GM23338 (cell line): ENCODE results near the gene TMEM178A.

Experiments used
- CREB1 ChIP-seq: fragments of 250-450 bp; sonication (Bioruptor Pico); IDR thresholded peaks from 2 replicates; pipeline ENCODE4 v1.5.0; 2020; ENCODE audit warnings: low read depth, mild to moderate bottlenecking, moderate library complexity
- CTCF ChIP-seq, 2 experiments: fragments of 200-600 bp in 1 of 2; sonication (generic) in 1 of 2; conservative IDR thresholded peaks; 2 replicates each; pipeline versions ENCODE4 v1.5.1 to v1.6.1; 2016 to 2017; ENCODE audit warnings: antibody characterized with exemption in 2 of 2, low read depth in 2 of 2, mild to moderate bottlenecking in 2 of 2, moderate library complexity in 1 of 2
- EZH2 ChIP-seq: fragments of 200-600 bp; sonication (generic); IDR thresholded peaks from one replicate; pipeline ENCODE4 v1.8.0; 2017; ENCODE audit warnings: antibody characterized with exemption, mild to moderate bottlenecking, low read depth; ENCODE audit not compliant: unreplicated experiment
- EZH2phosphoT487 ChIP-seq: fragments of 200-600 bp; sonication (generic); IDR thresholded peaks from one replicate; pipeline ENCODE4 v1.8.1; 2018; ENCODE audit warnings: antibody characterized with exemption; ENCODE audit not compliant: unreplicated experiment
- JUNB ChIP-seq: IDR thresholded peaks from one replicate; pipeline ENCODE4 v1.6.1; 2016; ENCODE audit warnings: antibody characterized with exemption; ENCODE audit not compliant: unreplicated experiment
- NANOG ChIP-seq: IDR thresholded peaks from 2 replicates; pipeline ENCODE4 v1.6.1; 2016; ENCODE audit warnings: antibody characterized with exemption, borderline replicate concordance
- POLR2AphosphoS5 ChIP-seq: IDR thresholded peaks from 2 replicates; pipeline ENCODE4 v1.6.1; 2016; ENCODE audit warnings: antibody characterized with exemption, low read depth
- STAT1 ChIP-seq: IDR thresholded peaks from one replicate; pipeline ENCODE4 v1.6.1; 2016; ENCODE audit warnings: antibody characterized with exemption; ENCODE audit not compliant: unreplicated experiment
- TF ChIP-seq, protein P1 (sequence below): IDR thresholded peaks from 2 replicates; pipeline ENCODE4 v1.6.1; 2016; ENCODE audit warnings: antibody characterized with exemption
- TF ChIP-seq, protein P2 (sequence below): IDR thresholded peaks from one replicate; pipeline ENCODE4 v1.6.1; 2018; ENCODE audit warnings: antibody characterized with exemption; ENCODE audit not compliant: unreplicated experiment

GRCh38 chr2:39650468-39650867 is 15.2 kb upstream of the TMEM178A start:
- no peak for TF ChIP-seq CTCF (conservative IDR thresholded peaks at IDR 0.05; ENCODE audit: low read depth in 2 of 2)
- TF ChIP-seq EZH2, result no peak
- no peak for TF ChIP-seq CREB1
- TF ChIP-seq EZH2phosphoT487, result no peak
- TF ChIP-seq POLR2AphosphoS5, result no peak
- TF ChIP-seq, protein P1, sequence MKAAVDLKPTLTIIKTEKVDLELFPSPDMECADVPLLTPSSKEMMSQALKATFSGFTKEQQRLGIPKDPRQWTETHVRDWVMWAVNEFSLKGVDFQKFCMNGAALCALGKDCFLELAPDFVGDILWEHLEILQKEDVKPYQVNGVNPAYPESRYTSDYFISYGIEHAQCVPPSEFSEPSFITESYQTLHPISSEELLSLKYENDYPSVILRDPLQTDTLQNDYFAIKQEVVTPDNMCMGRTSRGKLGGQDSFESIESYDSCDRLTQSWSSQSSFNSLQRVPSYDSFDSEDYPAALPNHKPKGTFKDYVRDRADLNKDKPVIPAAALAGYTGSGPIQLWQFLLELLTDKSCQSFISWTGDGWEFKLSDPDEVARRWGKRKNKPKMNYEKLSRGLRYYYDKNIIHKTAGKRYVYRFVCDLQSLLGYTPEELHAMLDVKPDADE, result no peak
- TF ChIP-seq, protein P2, sequence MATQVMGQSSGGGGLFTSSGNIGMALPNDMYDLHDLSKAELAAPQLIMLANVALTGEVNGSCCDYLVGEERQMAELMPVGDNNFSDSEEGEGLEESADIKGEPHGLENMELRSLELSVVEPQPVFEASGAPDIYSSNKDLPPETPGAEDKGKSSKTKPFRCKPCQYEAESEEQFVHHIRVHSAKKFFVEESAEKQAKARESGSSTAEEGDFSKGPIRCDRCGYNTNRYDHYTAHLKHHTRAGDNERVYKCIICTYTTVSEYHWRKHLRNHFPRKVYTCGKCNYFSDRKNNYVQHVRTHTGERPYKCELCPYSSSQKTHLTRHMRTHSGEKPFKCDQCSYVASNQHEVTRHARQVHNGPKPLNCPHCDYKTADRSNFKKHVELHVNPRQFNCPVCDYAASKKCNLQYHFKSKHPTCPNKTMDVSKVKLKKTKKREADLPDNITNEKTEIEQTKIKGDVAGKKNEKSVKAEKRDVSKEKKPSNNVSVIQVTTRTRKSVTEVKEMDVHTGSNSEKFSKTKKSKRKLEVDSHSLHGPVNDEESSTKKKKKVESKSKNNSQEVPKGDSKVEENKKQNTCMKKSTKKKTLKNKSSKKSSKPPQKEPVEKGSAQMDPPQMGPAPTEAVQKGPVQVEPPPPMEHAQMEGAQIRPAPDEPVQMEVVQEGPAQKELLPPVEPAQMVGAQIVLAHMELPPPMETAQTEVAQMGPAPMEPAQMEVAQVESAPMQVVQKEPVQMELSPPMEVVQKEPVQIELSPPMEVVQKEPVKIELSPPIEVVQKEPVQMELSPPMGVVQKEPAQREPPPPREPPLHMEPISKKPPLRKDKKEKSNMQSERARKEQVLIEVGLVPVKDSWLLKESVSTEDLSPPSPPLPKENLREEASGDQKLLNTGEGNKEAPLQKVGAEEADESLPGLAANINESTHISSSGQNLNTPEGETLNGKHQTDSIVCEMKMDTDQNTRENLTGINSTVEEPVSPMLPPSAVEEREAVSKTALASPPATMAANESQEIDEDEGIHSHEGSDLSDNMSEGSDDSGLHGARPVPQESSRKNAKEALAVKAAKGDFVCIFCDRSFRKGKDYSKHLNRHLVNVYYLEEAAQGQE, result no peak
- no peak for TF ChIP-seq JUNB
- no peak for TF ChIP-seq NANOG
- TF ChIP-seq STAT1, result no peak
